GM19395 (cell line): ENCODE data around the gene CPPED1.
"Not testable (repeated sequence)": the region's sequence is repeated elsewhere in the genome, so short reads cannot be mapped to it uniquely, and the experiment has no call there.

Experiments used
- ATAC-seq: cut with Tn5 transposase; IDR thresholded peaks from one replicate; pipeline ENCODE4 v1.9.1; 2021; ENCODE audit warnings: mild to moderate bottlenecking, moderate library complexity; ENCODE audit not compliant: unreplicated experiment

CPPED1 gene

DNA sequence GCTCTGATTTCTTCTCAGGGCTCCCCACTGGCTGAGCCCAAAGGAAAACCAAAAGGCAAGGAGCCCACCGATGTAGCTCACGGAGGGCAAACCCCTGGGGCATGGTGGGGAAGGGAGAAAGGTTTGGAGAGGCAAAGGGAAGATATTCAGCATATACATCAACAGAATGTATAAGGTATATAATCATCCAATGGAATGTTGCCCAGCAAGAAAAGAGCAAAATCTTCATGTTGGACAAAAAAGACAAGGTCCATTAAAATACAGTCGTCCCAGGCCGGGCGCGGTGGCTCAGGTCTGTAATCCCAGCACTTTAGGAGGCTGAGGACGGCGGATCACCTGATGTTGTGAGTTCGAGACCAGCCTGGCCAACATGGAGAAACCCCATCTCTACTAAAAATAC, 1.6 kb downstream of the CPPED1 start:
- no peak for ATAC-seq

DNA sequence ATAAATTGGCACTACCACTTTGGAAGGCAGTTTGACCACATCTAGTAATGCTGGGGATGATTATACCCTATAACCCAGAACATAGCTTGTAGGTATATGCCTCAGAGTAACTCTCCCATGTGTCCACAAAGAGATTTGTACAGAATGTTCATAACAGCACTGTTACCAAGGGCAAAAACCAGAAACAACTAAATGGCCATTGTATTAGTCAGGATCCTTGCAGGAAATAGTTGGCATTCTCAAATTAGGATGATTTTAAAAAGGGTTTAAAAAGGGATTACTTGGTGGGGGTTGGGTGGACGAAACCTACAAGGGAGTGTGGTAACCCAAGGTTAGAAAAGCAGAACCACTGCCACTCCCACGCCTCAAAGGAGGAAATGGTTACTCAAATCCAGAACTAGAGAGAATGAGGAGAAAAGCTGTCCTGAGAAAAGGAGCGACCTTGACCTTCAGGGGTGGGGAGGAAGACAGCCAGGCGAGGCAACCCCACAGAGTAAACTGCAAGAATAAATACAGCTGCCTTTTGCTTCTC, 2.1 kb downstream of the CPPED1 start:
- ATAC-seq, result no peak

DNA sequence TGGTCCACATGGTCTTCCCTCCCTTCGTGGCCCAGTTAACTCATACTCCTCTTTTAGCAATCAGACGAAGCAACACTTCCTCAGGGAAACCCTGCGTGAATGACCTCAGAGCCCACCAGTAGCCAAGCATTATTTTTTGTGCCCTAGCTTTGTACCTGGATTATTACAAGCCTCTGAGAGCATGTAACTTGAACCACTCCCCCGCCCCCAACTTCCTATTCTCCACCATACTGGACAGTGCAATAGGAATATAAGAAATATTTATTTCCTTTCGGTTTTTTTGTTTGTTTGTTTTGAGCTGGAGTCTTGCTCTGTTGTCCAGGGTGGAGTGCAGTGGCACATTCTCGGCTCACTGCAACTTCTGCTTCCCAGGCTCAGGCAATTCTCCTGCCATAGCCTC, 2.9 kb downstream of the CPPED1 start:
- no peak for ATAC-seq

DNA sequence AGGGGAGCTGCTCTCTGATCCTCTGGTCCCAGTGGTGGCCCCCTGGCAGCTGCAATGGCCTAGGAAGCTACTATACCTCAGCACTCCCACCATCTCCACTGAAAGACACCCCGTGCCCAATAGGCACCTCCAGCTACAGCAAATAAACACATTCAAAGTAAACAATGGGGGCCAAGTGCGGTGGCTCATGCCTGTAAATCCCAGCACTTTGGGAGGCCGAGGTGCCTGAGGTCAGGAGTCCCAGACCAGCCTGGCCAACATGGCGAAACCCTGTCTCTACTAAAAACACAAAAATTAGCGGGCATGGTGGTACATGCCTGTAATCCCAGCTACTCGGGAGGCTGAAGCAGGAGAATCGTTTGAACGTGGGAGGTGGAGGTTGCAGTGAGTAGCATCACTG, 3.7 kb downstream of the CPPED1 start:
- ATAC-seq, result not testable (repeated sequence)

DNA sequence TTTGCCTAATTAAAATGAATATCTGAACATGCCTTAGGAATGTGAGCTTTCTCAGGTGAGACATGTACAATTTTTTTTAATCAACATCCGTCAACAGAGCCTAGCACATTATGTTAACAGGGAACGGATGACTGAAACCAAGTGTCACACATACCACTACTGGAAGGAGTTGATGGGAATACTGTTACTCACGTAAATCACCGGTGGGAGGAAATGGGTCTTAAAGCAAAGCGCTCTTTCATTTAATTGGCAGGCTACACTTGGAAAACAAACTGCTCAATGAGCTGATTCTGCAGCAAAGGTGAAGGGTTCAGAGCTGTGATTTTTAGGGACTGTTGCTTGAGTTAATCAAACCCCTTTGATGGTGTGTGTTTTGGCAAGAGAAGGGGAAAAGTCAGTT, 4.8 kb downstream of the CPPED1 start:
- ATAC-seq, result no peak

DNA sequence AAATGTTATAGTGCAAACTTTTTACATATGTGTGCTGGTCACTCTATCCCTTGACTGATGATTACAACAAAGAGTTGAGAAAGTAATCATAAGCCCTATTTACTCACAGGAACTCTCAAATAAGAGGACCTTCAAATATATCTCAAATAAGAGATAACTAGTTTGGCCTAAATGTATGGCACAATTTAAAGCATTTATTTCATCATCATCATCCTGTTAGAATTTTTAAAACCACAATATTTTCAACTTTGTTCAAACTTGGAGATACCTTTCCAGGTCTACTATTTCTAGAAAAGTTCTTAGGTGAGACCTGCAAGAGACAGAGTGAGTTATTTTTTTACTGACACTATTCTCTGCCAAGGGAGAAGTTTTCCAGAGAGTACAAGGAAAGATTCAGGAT, 5.5 kb downstream of the CPPED1 start:
- ATAC-seq, result no peak

DNA sequence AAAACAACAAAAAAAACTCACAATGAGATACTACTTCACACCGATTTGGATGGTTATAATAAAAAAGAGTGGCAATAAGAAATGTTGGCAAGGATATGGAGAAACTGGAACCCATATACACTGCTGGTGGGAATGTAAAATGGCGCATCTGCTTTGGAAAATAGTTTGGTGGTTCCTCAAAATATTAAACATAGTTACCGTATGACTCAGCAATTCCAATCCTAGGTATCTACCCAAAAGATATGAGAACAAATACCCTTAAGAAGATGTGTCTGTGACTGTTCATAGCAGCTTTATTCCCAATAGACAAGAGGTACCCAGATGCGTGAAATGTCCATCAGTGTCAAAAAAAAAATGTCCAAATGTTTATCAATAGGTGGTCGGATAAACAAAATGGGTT, 7.2 kb downstream of the CPPED1 start:
- ATAC-seq, result no peak

DNA sequence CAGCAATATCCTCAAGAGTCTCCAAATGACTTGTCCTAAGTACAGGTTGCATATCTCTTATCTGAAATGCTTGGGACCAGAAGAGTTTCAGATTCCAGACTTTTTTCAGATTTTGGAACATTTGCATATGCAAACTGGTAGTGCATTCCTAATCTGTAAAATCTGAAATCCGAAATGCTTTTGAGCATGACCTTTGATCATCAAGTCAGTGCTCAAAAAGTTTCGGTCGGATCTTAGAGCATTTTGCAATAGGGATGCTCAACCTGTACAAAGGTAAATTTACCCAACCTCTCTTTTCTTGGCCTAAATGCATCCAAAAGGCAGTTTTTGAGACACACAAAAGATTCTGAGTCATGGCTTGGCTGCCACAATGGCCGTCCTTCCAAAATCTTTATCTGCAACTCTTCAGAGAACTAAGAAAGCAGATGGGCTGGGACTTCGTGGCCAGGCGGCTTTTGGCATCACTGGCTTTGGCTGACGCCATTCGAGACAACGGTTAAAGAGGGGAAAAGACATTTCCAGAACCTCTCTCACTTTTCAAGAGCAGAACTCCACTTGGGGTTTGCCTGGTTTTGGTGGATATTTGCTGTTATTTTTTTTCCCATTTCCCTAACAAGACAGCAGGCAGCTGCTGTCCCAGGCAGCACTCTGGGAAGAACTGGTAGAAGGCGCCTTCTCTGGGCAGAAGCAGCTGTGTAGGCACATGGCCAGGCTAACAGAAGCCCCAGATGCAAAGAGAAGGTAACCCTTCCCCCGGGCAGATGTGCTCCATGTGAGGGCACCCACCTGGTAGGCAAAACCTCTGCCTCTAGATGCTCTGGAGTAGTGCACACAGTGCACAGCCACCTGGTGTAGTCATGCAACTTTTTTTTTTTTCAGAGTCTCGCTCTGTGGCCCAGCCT, 8.9 kb downstream of the CPPED1 start:
- no peak for ATAC-seq

DNA sequence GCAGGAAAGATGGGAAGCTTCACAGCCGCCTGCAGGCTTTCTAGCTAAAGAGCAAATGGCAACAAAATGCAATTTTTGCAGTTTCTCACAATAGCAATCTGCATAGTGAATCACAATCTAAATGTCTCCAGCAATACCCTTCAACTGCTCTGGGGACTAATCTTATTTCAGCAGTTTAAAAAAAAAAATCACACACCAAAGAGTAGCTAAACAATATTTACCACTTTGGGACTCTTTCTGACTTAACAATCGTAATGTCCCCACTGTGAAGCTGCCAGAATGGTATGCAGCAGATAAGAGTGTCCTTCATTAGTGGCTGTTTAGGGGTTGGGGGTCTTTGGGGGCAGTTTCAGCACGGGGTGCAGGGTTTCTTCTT, 9.8 kb downstream of the CPPED1 start:
- no peak for ATAC-seq

DNA sequence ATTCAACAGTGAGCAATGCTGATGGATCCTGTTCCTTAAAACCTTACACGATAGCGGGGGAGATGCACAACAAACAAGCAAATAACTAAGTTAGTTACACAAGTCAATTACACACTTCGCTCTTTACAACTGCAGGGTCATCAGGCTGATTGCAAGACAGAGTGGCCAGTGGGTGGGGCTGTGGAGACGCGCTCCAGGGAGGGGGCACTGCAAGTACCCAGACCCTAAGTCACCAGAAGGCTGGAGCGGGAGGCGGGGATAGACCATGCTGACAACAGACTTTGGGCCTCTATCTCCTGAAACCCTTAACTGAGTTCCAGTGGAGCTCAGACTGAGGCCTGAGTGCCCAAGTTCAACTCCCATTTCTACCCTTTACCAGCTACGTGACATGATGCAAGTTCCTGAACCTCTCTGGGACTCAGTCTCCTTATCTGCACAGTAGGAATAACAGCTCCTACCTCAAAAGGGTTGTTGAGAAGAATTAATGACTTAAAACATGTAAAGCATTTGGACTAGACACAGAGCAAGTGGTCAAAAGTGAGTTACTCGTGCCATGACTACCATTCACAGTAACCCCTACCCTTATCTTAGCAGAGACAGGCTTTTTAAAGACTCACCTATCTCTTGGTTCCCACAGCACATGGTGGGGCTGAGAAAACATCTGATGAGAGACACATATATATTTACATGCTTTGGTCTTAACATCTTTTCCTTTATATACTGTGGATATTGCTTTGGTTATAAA, 10.4 kb downstream of the CPPED1 start:
- no peak for ATAC-seq

DNA sequence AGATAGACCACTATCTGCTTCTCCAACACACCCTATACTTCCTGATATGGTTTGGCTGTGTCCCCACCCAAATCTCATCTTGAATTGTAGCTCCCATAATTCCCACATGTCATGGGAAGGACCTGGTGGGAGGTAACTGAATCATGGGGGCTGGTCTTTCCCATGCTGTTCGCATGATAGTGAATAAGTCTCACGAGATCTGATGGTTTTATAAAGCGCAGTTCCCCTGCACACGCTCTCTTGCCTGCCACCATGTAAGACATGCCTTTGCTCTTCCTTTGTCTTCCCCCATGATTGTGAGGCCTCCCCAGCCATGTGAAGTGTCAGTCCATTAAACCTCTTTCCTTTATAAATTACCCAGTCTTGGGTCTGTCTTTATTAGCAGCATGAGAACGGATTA, 11.2 kb downstream of the CPPED1 start:
- not testable (repeated sequence) for ATAC-seq

DNA sequence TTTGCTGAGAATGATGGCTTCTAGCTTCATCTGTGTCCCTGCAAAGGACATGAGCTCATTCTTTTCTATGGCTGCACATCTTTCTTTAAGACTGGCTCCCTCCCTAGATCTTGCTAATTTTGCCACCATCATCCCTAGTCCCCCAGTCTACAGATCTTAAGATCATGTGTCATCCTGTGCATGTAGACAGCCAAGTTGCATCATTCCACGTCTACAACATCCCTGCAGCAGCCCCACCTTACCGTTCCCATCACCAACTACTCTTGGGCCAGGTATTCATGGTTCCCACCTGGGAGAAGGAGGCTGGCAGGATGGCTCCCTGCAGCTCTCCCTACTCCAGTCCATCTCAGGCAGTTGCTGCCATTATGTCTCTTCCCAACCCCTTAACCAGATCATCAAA, 12.3 kb downstream of the CPPED1 start:
- ATAC-seq, result no peak

DNA sequence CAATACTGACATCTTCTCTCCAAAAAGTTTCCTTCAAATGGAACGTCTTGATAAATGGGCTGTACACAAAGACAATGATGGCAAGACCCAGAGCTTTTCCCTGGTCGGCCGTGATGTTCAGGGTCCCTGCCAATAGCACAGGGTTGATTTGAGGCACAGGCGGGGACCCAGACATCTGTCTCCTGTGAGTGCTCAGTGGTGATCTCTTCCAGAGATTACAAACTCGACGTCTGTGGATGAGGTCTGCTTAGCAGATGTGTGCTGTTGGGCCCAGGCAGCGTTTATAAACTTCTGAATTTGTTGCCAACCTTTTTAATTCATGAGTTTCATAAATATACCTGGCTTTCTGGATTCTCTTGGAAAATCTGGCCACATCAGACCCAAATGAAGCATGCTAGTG, 14.9 kb downstream of the CPPED1 start:
- no peak for ATAC-seq

DNA sequence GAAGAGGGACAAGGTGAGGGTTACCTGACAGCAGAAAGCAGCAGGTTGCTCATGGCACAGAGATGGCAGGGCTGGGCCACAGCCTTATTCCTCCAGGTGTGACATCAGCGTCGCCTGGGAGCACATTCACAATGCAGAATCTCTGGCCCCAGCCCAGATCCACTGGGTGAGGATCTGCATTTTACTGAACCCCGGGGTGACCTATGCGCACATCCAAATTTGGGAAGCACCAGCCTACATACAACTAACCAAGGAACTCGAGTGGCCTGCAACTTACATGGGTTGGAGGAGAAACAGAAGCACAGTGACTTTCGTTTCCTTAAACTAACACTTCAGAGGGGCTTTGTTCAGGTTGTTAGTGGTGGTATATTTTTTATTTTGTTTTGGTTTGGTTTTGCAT, 17.6 kb downstream of the CPPED1 start:
- no peak for ATAC-seq

DNA sequence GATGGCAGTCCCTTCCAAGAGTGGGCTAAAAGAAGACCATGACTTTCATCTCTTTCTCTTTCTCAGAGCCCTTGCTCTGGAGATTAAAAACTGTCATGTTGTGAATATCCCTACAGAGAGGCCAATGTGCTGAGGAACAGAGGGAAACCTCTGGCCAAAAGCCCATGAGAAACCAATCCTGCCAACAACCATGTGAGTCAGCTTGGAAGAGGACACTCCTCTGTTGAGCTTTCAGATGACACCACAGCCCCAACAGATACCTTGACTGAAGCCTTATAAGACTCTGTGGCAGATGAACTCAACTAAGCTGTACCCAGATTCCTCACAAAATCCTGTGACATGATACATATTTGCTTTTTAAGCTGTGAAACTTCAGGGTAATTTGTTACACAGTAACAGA, 19.6 kb downstream of the CPPED1 start:
- no peak for ATAC-seq

DNA sequence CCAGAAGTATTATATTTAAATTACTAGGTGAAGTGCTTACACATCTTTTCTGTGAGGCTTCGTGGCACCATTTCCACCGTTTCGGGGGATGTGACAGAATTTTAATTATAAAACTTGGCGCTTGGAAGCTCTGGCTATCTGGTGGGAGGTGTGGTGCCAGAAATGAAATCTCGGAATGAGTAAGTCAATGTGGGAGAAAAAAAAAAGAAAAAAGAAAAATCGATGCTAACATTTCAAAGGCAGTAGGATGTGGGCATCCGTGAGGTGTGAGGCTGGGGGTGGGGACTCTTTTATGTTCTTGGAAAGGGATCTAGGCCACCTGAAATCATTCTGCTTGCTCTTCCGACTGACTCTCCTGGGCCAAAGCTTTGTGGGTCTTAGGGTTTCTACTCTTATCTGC, 21.9 kb downstream of the CPPED1 start:
- ATAC-seq, result no peak

DNA sequence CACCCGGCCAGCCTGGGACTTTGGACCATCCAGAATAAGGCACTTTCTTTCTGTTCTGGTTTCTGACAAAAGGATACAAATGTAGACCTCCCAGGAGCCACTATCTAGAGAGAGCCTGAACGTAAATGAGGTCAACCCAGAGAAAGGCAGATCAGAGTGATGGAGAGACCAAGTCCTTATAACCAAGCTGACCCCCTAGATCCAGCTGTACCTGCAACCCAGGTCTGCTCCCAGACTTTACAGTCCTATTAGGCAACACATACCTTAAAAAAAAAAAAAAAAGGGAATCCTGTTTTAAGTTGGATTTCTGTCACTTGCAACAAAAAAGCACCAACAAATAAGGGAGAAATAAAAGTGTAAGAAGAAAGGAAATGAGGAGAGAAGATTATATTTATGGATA, 23.2 kb downstream of the CPPED1 start:
- ATAC-seq, result no peak

DNA sequence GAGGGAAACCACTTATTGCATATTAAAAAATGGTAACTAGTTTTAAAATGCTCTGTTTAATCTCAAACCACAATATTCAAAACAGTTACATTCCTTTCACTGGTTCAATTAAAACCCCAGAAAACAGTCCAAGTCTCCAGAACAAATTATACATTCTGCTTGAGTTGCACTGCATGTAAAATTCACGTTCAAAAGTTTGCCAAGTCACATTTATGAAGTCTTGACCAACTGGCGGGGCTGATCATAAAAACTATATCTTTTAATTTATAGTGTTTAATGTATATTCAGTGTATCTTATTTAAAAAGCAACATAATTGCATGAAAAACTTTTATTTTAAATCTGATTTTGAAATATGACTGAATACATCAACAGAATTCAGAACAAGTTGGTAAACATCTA, 25.0 kb downstream of the CPPED1 start:
- no peak for ATAC-seq

DNA sequence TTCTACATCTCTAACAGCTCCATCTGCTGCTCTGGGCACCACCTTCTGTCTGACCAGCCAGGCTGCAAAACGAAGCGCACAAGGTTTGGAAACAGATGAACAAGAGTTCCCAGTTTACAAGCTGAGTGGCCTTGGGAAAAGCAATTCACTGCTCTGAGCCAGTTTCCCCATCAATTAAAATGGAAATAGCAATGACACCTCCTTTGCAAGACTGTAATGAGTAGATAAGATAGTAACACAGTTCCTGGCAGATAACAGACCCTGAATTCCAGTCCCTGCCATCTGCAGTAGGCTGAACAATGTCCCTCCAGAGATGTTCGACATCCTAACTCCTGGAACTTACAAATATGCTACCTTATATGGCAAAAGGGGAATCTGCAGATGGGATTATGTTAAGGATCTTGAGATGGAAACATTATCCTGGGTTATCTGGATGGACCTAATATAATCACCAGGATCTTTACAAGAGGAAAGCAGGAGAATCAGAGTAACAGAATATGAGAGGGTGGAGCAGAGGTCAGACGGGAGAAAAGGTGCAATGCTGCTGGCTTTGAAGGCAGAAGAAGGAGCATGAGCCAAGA, 27.9 kb downstream of the CPPED1 start:
- ATAC-seq, result no peak

DNA sequence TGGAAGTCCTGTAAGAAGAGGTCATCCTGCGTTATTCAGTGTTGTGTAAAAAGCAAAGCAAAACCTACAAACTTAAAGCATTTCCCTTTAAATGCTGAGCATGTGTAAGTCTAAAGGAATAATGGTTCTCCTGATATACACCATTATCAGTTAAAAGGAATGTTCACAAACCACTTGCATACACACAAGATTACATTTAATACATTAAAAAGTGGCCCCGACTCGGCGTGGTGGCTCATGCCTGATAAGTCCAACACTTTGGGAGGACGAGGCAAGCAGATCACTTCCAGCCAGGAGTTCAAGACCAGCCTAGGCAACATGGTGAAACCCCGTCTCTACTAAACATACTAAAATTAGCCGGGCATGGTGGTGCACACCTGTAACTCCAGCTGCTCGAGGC, 30.5 kb downstream of the CPPED1 start:
- ATAC-seq, result no peak

DNA sequence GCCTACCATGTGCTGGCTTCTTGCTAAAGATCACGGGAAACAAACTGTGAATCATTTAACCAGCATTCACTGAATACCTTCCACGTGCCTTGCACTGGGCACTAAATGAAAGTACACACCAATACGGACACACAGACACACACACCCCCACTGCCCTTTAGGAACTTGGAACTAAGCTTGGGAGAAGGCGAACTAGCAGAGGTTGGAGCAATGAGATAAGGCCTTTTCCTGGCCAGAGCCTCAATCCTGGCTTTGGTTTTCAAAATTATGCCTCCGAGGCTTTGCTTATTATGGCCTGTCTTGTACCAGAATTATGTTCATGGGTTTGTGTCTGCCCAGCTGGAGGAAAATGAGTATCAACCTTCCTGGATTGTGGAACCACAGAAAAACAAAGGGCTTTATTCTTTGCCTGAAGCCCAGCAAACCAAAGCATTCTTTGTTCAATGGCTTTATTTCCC, 32.3 kb downstream of the CPPED1 start:
- ATAC-seq, result no peak

DNA sequence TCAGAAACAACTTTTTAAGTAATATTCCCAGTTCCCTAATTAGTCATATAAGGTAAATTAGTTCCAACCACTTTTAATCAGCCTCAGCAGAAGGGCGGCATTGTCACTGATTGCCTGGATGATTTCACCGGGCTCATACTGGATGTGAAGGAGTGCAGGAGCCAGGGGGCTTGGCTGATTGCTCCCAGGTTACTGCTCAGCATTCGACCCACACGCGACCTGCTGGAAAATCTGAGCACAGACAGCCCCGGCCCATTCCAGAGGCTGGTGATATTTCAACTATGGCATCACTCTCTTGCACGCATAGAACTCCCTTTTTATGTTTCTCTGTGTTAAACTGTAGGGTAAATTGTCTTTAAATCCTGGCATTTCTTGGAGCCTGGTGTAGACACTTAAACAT, 34.2 kb downstream of the CPPED1 start:
- no peak for ATAC-seq
